ENCODE data around the gene MLH1.

GRCh38 chr3:36944641-36945270 lies 48.6 kb upstream of the MLH1 start, which contains the start of gene TRANK1:
- TF ChIP-seq, protein P1, sequence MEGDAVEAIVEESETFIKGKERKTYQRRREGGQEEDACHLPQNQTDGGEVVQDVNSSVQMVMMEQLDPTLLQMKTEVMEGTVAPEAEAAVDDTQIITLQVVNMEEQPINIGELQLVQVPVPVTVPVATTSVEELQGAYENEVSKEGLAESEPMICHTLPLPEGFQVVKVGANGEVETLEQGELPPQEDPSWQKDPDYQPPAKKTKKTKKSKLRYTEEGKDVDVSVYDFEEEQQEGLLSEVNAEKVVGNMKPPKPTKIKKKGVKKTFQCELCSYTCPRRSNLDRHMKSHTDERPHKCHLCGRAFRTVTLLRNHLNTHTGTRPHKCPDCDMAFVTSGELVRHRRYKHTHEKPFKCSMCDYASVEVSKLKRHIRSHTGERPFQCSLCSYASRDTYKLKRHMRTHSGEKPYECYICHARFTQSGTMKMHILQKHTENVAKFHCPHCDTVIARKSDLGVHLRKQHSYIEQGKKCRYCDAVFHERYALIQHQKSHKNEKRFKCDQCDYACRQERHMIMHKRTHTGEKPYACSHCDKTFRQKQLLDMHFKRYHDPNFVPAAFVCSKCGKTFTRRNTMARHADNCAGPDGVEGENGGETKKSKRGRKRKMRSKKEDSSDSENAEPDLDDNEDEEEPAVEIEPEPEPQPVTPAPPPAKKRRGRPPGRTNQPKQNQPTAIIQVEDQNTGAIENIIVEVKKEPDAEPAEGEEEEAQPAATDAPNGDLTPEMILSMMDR (IDR thresholded peaks at IDR 0.05), result no peak
- peak in 1 of 2 donors; percentile 32 for TF ChIP-seq POLR2A (IDR thresholded peaks at IDR 0.05)
